Kidney (tissue), 14 donors: ENCODE data around the gene SLC7A6. TPM values are rescaled to one million over a fixed set of nuclear protein-coding genes. Genes with fewer than 3 reads are reported as not detected.
A peak's percentile ranks its signal among the peaks of the same experiment; 100 is the strongest.

Experiments
- DNase-seq, 5 donors: peaks; one replicate each; pipeline ENCODE4 v3.0.0-alpha.2; 2013 to 2020
- FAIRE-seq: peaks from 2 replicates; lab custom pipeline; 2012; peaks lifted over from hg19 to GRCh38; lab: Jason Lieb, UNC
- H3K27ac ChIP-seq, 2 donors: one replicate each; pipeline ENCODE4 v1.7.0; 2013; ENCODE audit warnings: low read depth in 2 of 2, low read length in 2 of 2, inconsistent platforms in 1 of 2
- H3K27me3 ChIP-seq: one replicate; pipeline ENCODE4 v1.7.1; 2013; ENCODE audit warnings: low read length, inconsistent platforms; ENCODE audit not compliant: control insufficient read depth, insufficient read depth
- H3K36me3 ChIP-seq, 3 donors: one replicate each; pipeline versions ENCODE4 v1.7.0 to v1.7.1; 2013; ENCODE audit warnings: low read length in 3 of 3, control low read depth in 1 of 3, inconsistent platforms in 1 of 3; ENCODE audit not compliant: insufficient read depth in 3 of 3, control insufficient read depth in 2 of 3
- H3K4me1 ChIP-seq, 3 donors: one replicate each; pipeline versions ENCODE4 v1.7.0 to v1.7.1; 2013; ENCODE audit warnings: low read length in 3 of 3, inconsistent platforms in 1 of 3, low read depth in 1 of 3; ENCODE audit not compliant: control insufficient read depth in 2 of 3, insufficient read depth in 2 of 3
- H3K4me3 ChIP-seq, 3 donors: one replicate each; pipeline versions ENCODE4 v1.7.0 to v1.8.1; 2013; ENCODE audit warnings: low read length in 3 of 3, control low read depth in 1 of 3, inconsistent platforms in 1 of 3
- H3K9ac ChIP-seq, 3 donors: one replicate each; pipeline versions ENCODE4 v1.7.0 to v1.7.1; 2013; ENCODE audit warnings: low read length in 3 of 3, control low read depth in 1 of 3, inconsistent platforms in 1 of 3
- H3K9me3 ChIP-seq, 3 donors: one replicate each; pipeline versions ENCODE4 v1.7.0 to v1.7.1; 2013; ENCODE audit warnings: low read length in 3 of 3, control low read depth in 1 of 3, inconsistent platforms in 1 of 3; ENCODE audit not compliant: control insufficient read depth in 2 of 3, insufficient read depth in 1 of 3
- intact Hi-C: fragments of 100-400 bp; cut with DNase I; formaldehyde crosslinking; loops from one replicate; pipeline ENCODE4 v1.11.1; 2022
- polyA plus RNA-seq: library from polyadenylated mRNA; stranded (reverse); fragments of 350-450 nt; fragmentation: Illumina TruSeq; extraction: RNeasy Lipid Tissue Mini Kit (QIAGEN cat#74804); gene quantifications from one replicate; pipeline ENCODE4 v1.2.3, GENCODE V29; 2014; ENCODE audit warnings: low read depth, low replicate concordance; ENCODE audit not compliant: insufficient read depth
- total RNA-seq: library from RNA; stranded (reverse); fragmentation: NEBNext Ultra II Directional; extraction: Animal tissue kit (Norgen Biotek cat#: 25700); gene quantifications from one replicate; pipeline ENCODE4 v1.2.1, GENCODE V29; 2021
- TF ChIP-seq, protein P1 (sequence below): IDR thresholded peaks from 3 replicates; pipeline ENCODE4 v1.5.1; 2012; ENCODE audit warnings: mild to moderate bottlenecking, moderate library complexity, borderline replicate concordance; ENCODE audit not compliant: insufficient read depth; ENCODE audit errors: extremely low read depth
- donor health status: control.
- donor health status: control.
- donor health status: control.
- donor health status: control.
- donor health status: control.
- donor health status: DM: yes; HTN: yes; CAD: no.
- donor health status: Normal renal cell carcinoma (clear cell type).

Gene SLC7A6
- total and polyA plus RNA-seq, 2 donors from 2014 or later: 5.0 to 24.0 TPM

DNA sequence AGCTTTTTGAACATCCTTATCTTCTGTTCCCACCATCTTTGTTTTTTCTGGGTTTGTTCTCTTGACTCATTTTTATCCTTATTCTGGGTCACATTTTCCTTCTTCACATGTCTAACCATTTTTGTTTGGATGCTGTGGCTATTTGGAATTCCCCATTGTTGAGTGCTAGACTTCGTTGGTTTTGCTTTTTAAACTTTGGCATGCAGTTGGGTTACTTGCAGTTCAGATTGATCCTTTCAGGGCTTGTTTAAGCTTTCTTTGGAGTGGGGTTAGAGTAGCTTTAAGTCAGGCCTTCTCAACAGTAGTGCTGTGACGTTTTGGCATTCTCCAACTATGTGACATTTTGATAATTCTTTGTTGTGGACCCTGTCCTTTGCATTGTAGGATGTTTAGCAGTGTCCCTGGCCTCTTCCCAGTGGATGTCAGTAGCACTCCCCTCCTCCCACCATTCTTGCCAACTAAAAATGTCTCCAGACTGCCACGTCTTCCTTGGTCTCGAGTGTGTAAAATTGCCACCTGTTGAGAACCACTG lies 67.6 kb downstream of the SLC7A6 start:
- no peaks in the 10 kb centered on the region for H3K27me3 ChIP-seq
- no peak overlapping the region for H3K9ac ChIP-seq
- no peak overlapping the region for H3K4me3 ChIP-seq
- FAIRE-seq: no peak
- H3K27ac ChIP-seq: peak overlapping the region; percentile 5 to 84
- TF ChIP-seq, protein P1, sequence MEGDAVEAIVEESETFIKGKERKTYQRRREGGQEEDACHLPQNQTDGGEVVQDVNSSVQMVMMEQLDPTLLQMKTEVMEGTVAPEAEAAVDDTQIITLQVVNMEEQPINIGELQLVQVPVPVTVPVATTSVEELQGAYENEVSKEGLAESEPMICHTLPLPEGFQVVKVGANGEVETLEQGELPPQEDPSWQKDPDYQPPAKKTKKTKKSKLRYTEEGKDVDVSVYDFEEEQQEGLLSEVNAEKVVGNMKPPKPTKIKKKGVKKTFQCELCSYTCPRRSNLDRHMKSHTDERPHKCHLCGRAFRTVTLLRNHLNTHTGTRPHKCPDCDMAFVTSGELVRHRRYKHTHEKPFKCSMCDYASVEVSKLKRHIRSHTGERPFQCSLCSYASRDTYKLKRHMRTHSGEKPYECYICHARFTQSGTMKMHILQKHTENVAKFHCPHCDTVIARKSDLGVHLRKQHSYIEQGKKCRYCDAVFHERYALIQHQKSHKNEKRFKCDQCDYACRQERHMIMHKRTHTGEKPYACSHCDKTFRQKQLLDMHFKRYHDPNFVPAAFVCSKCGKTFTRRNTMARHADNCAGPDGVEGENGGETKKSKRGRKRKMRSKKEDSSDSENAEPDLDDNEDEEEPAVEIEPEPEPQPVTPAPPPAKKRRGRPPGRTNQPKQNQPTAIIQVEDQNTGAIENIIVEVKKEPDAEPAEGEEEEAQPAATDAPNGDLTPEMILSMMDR: no peak
- DNase-seq: peak in 2 of 5 donors; percentile 12 to 13
- peaks cover 0 to 4% (median under 1%) of the 10 kb centered on the region in 3 donors for H3K36me3 ChIP-seq
- peaks cover 8 to 12% (median 11%) of the 10 kb centered on the region in 3 donors for H3K4me1 ChIP-seq
- intact Hi-C loops: no loop called here
- no peaks in the 10 kb centered on the region for H3K9me3 ChIP-seq

DNA sequence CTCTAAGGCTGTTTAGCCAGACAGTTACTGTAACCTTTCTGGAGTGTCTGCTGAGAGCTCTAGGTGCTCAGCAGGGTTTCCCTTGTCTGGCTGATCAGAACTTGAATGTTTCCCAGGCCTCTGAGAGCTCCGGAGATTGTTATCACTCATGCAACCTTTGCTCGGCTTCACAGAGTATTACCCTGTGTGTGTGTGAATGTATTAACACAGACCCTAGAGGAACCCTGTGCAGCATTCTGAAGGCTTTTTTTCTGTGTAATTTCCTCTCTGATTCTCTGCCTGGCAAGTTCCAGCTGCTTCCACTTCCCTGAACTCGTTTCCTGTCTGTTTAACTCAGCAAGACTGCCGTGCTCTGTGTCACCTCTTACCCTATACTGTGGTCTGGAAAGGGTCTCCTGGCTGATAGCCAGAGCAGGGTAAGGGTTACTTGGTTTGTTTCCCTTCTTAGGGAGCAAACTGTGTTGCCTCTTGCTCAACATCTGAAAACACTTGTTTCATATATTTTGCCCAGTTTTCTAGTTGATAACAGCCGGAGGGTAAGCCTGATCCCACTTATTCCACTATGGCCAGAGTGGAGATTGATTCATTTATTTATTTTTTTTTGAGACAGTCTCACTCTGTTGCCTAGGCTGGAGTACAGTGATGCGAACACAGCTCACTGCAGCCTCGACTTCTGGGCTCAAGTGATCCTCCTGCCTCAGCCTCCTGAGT lies 68.2 kb downstream of the SLC7A6 start:
- Histone ChIP-seq H3K27me3 (no peaks in the 10 kb centered on the region), H3K4me3 (no peak overlapping the region), H3K9me3 (no peaks in the 10 kb centered on the region), H3K36me3 (peaks cover under 1 to 4% (median 3%) of the 10 kb centered on the region in 3 donors), H3K27ac (peak overlapping the region; percentile 45 to 84), H3K4me1 (peaks cover 8 to 12% (median 11%) of the 10 kb centered on the region in 3 donors), H3K9ac (no peak overlapping the region)
- FAIRE-seq (no peak), DNase-seq (peak in 4 of 5 donors; percentile 34 to 87 (median 63))
- TF ChIP-seq, protein P1: no peak
- intact Hi-C loops: no loop called here

DNA sequence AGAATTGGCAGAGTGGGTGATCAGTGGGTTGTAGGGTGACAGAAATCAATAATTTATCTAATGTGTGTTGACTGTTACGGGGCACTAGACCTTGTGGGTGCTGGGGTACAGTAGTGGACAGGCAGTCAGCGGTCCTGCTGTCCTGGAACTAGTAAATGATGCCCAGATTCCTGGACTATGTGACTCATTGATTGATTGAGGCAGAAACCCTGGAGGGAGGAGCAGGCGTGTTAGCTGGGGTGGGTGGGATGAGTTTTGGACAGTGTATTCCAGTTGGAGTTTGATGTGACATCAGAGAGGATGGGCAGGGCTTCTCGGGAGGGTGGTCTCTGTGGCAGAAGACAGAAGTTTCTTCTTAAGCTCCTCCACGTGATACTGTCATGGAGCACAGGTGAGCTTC lies 70.8 kb downstream of the SLC7A6 start:
- peaks cover 8 to 12% (median 11%) of the 10 kb centered on the region in 3 donors for H3K4me1 ChIP-seq
- H3K36me3 ChIP-seq: peaks cover 7 to 29% (median 22%) of the 10 kb centered on the region in 3 donors
- FAIRE-seq (no peak), DNase-seq (peak in 1 of 5 donors; percentile 23)
- no peak overlapping the region for H3K4me3 ChIP-seq
- H3K9me3 ChIP-seq: no peaks in the 10 kb centered on the region
- H3K9ac ChIP-seq: no peak overlapping the region
- TF ChIP-seq, protein P1: no peak
- H3K27ac ChIP-seq: no peak overlapping the region
- intact Hi-C loops: no loop called here
- H3K27me3 ChIP-seq: no peaks in the 10 kb centered on the region
